Esophagus (tissue), 2 donors: ENCODE measurements around the gene UNC13A. TPM values are rescaled to one million over a fixed set of nuclear protein-coding genes. Genes with fewer than 3 reads are reported as not detected.

Experiments
- H3K27ac ChIP-seq, 2 donors: one replicate each; pipeline ENCODE4 v1.5.1; 2013; ENCODE audit warnings: low read depth in 2 of 2, mild to moderate bottlenecking in 2 of 2, inconsistent platforms in 1 of 2, low read length in 1 of 2, moderate library complexity in 1 of 2
- H3K27me3 ChIP-seq, 2 donors: one replicate each; pipeline ENCODE4 v1.6.1; 2013; ENCODE audit warnings: low read length in 2 of 2, control low read depth in 1 of 2, mild to moderate bottlenecking in 1 of 2; ENCODE audit not compliant: insufficient read depth in 2 of 2, control insufficient read depth in 1 of 2
- H3K36me3 ChIP-seq, 2 donors: one replicate each; pipeline ENCODE4 v1.6.1; 2013; ENCODE audit warnings: low read length in 1 of 2; ENCODE audit not compliant: control insufficient read depth in 2 of 2, insufficient read depth in 2 of 2
- H3K4me1 ChIP-seq, 2 donors: one replicate each; pipeline ENCODE4 v1.6.1; 2013; ENCODE audit warnings: low read length in 1 of 2; ENCODE audit not compliant: control insufficient read depth in 2 of 2, insufficient read depth in 2 of 2
- H3K4me3 ChIP-seq, 2 donors: one replicate each; pipeline ENCODE4 v1.5.1; 2013; ENCODE audit warnings: low read length in 2 of 2, mild to moderate bottlenecking in 2 of 2, low read depth in 1 of 2, moderate library complexity in 1 of 2
- H3K9me3 ChIP-seq, 2 donors: one replicate each; pipeline ENCODE4 v1.6.1; 2013; ENCODE audit warnings: mild to moderate bottlenecking in 2 of 2, low read depth in 1 of 2, low read length in 1 of 2, moderate library complexity in 1 of 2; ENCODE audit not compliant: control insufficient read depth in 2 of 2, insufficient read depth in 1 of 2
- WGBS, 2 donors: extraction: QIAGEN DNeasy Blood & Tissue Kit; methylation state at CpG; one replicate each; pipeline ENCODE4 v1.1.7; 2013; 5-methylcytosine and 5-hydroxymethylcytosine counted together
- polyA plus RNA-seq, 2 donors: library from polyadenylated mRNA; stranded (reverse); fragments of 200-250 nt; gene quantifications; one replicate each; pipeline ENCODE4 v1.2.3, GENCODE V29; 2013
- donor health status: healthy with polysubstance abuse.
- donor health status: Bipolar disorder and iron deficiency.

The UNC13A gene
- polyA plus RNA-seq, 2 donors = 0.02 to 0.04 TPM

DNA sequence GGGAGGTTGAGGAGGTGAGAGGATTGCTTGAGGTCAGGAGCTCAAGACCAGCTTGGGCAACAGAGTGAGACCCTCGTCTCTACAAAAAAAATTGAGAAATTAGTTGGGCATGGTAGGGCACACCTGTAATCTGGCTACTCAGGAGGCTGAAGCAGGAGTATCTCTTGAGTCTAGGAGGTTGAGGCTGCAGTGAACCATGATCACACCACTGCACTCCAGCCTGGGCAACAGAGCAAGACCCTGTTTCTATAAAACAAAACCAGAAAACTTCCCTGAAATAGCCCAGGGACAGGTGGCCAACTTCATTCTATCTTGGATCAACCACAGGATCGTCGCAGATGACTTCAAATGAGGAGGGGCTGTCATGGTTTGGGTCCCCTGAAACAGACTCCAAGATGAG, 104.0 kb downstream of the UNC13A start:
- Histone ChIP-seq H3K4me3 (no peak overlapping the region), H3K27ac (no peak overlapping the region), H3K36me3 (peaks cover 7 to 20% of the 10 kb centered on the region in 2 donors), H3K4me1 (peaks cover 0 to 9% of the 10 kb centered on the region in 2 donors), H3K27me3 (no peaks in the 10 kb centered on the region), H3K9me3 (peaks cover 0 to 4% of the 10 kb centered on the region in 2 donors)
- 63 to 64% methylated on average over 3 of the region's 3 CpGs for WGBS, 2 donors

DNA sequence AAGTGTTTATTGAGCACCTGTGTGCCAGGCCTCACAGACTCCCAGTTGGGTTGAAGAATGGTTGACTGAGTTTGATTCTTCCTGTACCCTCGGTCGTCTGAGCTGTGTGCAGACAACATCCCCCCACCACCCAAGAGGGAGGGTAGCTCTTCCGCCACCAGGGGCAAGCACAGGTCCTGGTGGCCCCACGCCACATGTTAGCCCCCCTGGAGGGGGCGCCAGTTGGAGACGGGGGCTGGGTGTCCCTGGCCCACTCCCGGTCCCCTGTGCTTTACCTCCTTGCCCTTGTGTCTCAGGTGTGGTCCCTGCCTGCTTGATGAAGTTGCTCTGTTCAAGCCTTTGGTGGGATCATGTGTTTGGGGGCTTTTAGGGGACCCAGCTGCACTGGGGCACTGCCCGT, 105.5 kb downstream of the UNC13A start:
- WGBS, 2 donors = 77 to 83% methylated on average over 7 to 8 of the region's 8 CpGs

DNA sequence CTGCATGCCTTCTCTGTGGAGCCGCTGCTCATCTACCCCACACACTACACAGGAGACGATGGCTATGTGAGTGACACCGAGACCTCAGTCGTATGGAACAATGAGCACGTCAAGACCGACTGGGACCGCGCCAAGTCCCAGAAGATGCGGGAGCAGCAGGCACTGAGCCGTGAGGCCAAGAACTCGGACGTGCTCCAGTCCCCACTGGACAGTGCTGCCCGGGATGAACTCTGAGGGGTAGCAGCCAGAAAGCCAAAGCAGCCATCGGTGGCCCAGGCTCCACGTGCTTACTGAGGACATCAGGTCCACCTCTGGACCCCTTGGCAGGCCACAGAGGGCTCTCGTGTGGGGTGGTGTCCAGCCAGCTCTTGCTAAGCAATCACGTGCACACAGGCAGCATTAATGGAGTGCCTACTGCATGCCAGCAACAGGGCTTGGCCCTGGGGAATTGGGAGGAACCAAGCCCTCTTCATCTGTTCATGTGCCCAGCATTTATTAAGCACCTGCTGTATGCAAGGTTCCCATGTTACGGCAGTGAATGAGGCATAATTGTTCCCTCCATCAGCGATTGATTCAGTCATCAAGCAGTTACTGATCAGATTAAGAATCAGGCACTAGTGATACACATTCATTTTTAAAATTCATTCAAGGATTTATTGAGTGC, 106.8 kb downstream of the UNC13A start:
- H3K27ac ChIP-seq = no peak overlapping the region
- H3K4me3 ChIP-seq = no peak overlapping the region
- peaks cover 0 to 4% of the 10 kb centered on the region in 2 donors for H3K9me3 ChIP-seq
- peaks cover 0 to 9% of the 10 kb centered on the region in 2 donors for H3K4me1 ChIP-seq
- H3K27me3 ChIP-seq = no peaks in the 10 kb centered on the region
- 84 to 88% methylated on average over 19 of the region's 19 CpGs for WGBS, 2 donors
- H3K36me3 ChIP-seq = peaks cover 15 to 34% of the 10 kb centered on the region in 2 donors

More for the DNA sequence above, 105.5 kb downstream of the UNC13A start:
- Histone ChIP-seq H3K36me3 (peaks cover 15 to 27% of the 10 kb centered on the region in 2 donors), H3K27ac (no peak overlapping the region), H3K4me3 (no peak overlapping the region), H3K27me3 (no peaks in the 10 kb centered on the region), H3K9me3 (peaks cover 0 to 4% of the 10 kb centered on the region in 2 donors), H3K4me1 (peaks cover 0 to 9% of the 10 kb centered on the region in 2 donors)

DNA sequence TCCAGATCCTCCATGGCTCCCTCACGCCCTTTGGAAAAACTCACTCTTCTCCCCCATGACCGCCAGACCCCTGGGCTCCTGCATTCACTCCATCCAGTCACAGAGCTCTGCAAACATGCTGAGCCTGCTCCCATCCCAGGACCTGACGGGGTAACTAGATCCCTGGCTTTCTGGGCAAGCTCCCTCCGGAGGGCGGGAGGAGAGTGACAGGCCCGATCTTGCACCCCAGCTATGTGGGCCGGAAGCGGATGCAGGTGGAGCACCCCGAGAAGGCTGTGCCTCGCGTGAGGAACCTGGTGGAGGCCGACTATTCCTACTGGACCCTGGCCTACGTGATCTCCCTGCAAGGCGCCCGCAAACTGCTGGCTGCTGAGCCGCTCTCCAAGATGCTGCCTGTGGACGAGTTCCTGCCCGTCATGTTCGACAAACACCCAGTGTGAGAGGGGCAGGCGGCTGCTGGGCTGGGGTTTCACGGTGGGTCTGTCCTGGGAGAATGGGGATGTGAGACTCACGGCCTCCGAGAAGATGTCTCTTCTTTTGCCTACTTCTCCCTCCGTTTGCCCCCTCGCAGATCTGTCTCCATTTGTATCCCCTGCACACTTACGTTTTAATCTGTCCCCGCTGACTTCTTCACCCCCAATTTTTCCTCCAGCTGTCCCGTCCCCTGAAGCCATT, 107.5 kb downstream of the UNC13A start:
- peaks cover 15 to 34% of the 10 kb centered on the region in 2 donors for H3K36me3 ChIP-seq
- H3K27me3 ChIP-seq = no peaks in the 10 kb centered on the region
- H3K9me3 ChIP-seq = peaks cover 0 to 4% of the 10 kb centered on the region in 2 donors
- H3K4me1 ChIP-seq = peaks cover 0 to 9% of the 10 kb centered on the region in 2 donors
- H3K27ac ChIP-seq = no peak overlapping the region
- H3K4me3 ChIP-seq = no peak overlapping the region
- whole genome bisulfite sequencing, 2 donors = 72 to 84% methylated on average over 28 of the region's 28 CpGs

DNA sequence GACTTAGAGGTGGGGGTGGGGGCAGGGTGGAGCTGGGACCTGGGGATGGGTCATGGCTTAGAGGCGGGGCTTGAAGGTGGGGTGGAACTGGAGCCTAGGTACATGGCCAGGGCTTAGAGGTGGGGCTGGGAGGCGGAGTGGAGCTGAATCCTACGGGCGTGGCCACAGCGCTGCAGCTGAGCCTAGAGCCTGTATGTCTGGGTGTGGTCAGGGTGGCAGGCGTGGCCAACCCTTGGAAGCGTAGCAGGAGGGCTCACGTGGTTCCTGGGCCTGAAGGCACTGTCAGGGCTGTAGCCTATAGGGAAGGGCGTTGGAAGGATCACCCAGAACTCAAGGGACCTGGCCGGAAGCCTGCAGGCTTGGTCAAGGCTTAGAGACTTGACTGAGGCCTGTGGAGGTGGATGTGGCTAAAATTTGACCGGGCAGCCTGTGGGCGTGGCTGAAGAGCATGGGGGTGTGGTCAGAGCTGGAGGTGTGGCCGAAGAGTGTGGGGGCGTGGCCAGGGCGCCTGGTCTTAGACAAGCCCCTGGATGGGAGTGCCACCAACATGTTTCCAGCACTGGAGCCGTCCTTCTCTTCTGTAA, 108.4 kb downstream of the UNC13A start:
- H3K4me3 ChIP-seq = no peak overlapping the region
- H3K27me3 ChIP-seq = no peaks in the 10 kb centered on the region
- H3K9me3 ChIP-seq = peaks cover 0 to 4% of the 10 kb centered on the region in 2 donors
- H3K27ac ChIP-seq = peak overlapping the region; percentile 8 to 50
- H3K36me3 ChIP-seq = peaks cover 15 to 34% of the 10 kb centered on the region in 2 donors
- WGBS, 2 donors = 50 to 52% methylated on average over 16 of the region's 16 CpGs
- peaks cover 0 to 9% of the 10 kb centered on the region in 2 donors for H3K4me1 ChIP-seq

DNA sequence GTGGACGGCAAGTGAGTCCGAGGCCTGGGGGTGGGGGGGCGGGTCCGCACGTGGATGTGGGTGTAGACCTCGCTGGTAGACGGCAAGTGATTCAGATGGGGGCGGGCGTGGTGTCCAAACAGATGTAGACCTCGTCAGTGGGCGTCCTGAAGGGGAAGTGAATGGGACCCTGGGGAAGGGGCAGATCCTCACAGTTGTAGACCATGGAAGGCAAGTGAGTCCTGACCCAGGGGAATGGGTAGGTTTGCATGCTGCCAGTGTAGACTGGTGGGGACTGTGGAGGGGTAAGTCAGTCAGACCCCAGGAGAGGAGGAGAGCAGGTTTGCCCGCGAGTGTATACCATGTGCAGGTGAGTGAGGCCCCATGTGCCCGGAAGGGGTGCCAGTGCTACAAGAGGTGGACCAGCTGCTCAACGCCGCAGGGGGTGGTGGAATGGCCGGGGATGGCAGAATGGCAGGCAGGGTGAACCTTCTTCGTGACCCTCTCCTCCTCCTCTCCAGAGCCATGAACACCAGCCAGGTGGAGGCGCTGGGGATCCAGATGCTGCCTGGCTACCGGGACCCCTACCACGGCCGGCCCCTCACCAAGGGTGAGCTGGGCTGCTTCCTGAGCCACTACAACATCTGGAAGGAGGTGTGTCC, 110.6 kb downstream of the UNC13A start:
- Histone ChIP-seq H3K36me3 (peaks cover 14 to 37% of the 10 kb centered on the region in 2 donors), H3K4me1 (peaks cover 0 to 9% of the 10 kb centered on the region in 2 donors), H3K9me3 (peaks cover 0 to 4% of the 10 kb centered on the region in 2 donors), H3K27ac (no peak overlapping the region), H3K27me3 (no peaks in the 10 kb centered on the region), H3K4me3 (no peak overlapping the region)
- 85% methylated on average over 21 to 22 of the region's 22 CpGs for WGBS, 2 donors

DNA sequence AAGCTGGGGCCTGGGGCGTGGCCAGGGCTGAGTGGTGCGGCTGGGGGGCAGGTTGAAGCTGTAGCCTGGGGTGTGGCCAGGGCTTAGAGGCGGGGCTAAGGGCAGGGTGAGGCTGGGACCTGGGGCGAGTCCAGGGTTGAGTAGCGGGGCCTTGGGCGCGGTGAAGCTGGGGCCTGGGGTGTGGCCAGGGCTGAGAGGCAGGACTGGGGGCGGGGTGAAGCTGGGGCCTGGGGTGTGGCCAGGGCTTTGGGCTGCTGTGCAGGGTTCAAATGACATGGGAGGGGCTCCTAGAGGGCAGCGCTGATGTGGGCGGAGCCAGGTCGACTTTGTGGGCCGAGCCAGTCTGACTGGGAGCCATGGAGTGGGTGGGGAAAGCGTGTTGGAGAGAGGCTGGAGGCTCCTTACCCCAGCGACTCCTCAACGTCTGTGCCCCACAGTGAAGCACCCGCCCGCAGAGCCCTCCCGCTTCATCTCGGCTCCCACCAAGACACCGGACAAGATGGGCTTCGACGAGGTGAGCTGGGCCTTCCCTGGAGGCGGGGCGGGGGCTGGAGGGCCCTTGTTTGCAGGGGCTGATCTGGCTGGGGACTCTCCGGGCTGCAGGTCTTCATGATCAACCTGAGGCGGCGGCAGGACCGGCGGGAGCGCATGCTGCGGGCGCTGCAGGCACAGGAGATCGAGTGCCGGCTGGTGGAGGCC, 111.2 kb downstream of the UNC13A start:
- Histone ChIP-seq H3K4me1 (peaks cover 0 to 9% of the 10 kb centered on the region in 2 donors), H3K9me3 (peaks cover 0 to 4% of the 10 kb centered on the region in 2 donors), H3K27me3 (no peaks in the 10 kb centered on the region), H3K36me3 (peaks cover 13 to 37% of the 10 kb centered on the region in 2 donors), H3K4me3 (no peak overlapping the region), H3K27ac (no peak overlapping the region)
- 78 to 80% methylated on average over 34 of the region's 34 CpGs for WGBS, 2 donors

DNA sequence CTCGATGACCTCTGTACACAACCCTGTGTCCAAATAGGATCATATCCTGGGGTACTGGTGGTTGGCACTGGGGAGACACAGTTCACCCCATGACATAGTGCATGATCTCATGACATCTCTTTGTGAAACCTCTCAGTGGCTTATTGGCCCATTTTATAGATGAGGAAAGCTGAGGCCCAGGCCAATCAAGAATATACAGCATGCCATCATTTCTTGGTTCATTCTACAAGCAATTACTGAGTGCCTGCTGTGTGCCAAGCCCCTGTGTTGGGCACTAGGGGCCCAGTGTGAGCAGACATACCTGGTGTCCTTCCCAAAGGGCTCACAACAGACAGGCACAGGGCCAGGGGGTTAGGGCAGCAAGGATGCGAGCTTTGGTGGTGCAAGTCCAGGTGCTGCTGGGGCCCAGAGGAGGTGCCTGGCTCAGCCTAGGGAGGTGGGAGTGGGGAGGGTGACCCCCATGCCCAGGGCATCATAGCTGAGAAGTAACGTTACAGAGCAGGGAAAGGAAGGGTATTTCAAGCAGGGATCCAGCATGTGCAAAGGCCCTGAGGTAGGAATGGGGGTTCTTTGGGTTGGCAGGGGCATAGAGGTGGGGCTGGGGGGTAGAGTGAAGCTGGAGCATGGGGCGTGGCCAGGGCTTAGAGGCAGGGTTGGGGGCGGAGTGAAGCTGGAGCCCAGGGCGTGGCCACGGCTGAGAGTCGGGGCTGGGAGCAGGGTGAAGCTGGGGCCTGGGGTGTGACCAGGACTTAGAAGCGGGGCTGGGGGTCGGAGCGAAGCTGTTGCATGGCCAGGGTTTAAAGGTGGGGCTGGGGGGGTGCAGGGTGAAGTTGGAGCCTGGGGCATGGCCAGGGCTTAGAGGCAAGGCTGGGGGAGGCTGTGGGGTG, 112.0 kb downstream of the UNC13A start:
- H3K9me3 ChIP-seq = peaks cover 0 to 4% of the 10 kb centered on the region in 2 donors
- H3K4me3 ChIP-seq = no peak overlapping the region
- H3K36me3 ChIP-seq = peaks cover 8 to 32% of the 10 kb centered on the region in 2 donors
- no peaks in the 10 kb centered on the region for H3K27me3 ChIP-seq
- 90 to 91% methylated on average over 11 of the region's 11 CpGs for WGBS, 2 donors
- peaks cover 0 to 9% of the 10 kb centered on the region in 2 donors for H3K4me1 ChIP-seq
- H3K27ac ChIP-seq = no peak overlapping the region
